IMR-90 (cell line): ENCODE data around the gene WNT7A. TPM values are rescaled to one million over a fixed set of nuclear protein-coding genes. Genes with fewer than 3 reads are reported as not detected.

Source experiments
- ATAC-seq: fragments of 200-7000 bp; cut with Tn5 transposase; 2 replicates; pipeline ENCODE4 v1.9.1; 2020; ENCODE audit warnings: low read depth, mild to moderate bottlenecking, moderate library complexity
- BruUV-seq: library from RNA; stranded (reverse); fragments of 400-500 nt; replicated peaks from 2 replicates; lab custom pipeline; 2021; lab: Mats Ljungman, UMichigan
- CTCF ChIA-PET: fragments of 300-600 bp; formaldehyde crosslinking; extraction: SDS; loops from one replicate; lab custom pipeline; 2021; ENCODE audit warnings: antibody characterized with exemption; lab: Yijun Ruan, JAX
- POLR2A ChIA-PET: fragments of 300-600 bp; sonication (Branson Sonifier 250); formaldehyde crosslinking; loops from one replicate; lab custom pipeline; 2022; ENCODE audit warnings: antibody characterized with exemption; ENCODE audit not compliant: unreplicated experiment; lab: Charles Lee
- DNase-seq: peaks from one replicate; pipeline ENCODE4 v3.0.0; 2013
- H2AFZ ChIP-seq: replicated peaks from 2 replicates; pipeline ENCODE3; 2013; ENCODE audit warnings: low read length, mild to moderate bottlenecking; ENCODE audit not compliant: poor library complexity
- H2AK5ac ChIP-seq: 2 replicates; pipeline ENCODE4 v1.6.1; 2013; ENCODE audit warnings: low read depth, low read length, inconsistent platforms
- H2AK9ac ChIP-seq: replicated peaks from 2 replicates; pipeline ENCODE3; 2013; ENCODE audit warnings: mild to moderate bottlenecking, low read depth, low read length, moderate library complexity; ENCODE audit not compliant: poor library complexity
- H2BK120ac ChIP-seq: 2 replicates; pipeline ENCODE4 v1.6.1; 2013; ENCODE audit warnings: low read depth, low read length, inconsistent platforms
- H2BK15ac ChIP-seq: 3 replicates; pipeline ENCODE4 v1.6.1; 2013; ENCODE audit warnings: low read depth, low read length, inconsistent platforms
- H2BK20ac ChIP-seq: 2 replicates; pipeline ENCODE4 v1.6.1; 2013; ENCODE audit warnings: low read depth, mild to moderate bottlenecking, inconsistent platforms, low read length, moderate library complexity
- H2BK5ac ChIP-seq: 2 replicates; pipeline ENCODE4 v1.6.1; 2013; ENCODE audit warnings: mild to moderate bottlenecking, low read depth, low read length, inconsistent platforms; ENCODE audit not compliant: poor library complexity, severe bottlenecking
- H3K14ac ChIP-seq: replicated peaks from 2 replicates; pipeline ENCODE4 v1.6.1; 2013; ENCODE audit warnings: low read depth, low read length, inconsistent platforms
- H3K18ac ChIP-seq: 2 replicates; pipeline ENCODE4 v1.6.1; 2013; ENCODE audit warnings: low read depth, low read length, control low read depth
- H3K23ac ChIP-seq: 2 replicates; pipeline ENCODE4 v1.6.1; 2013; ENCODE audit warnings: low read depth, low read length, inconsistent platforms
- H3K27ac ChIP-seq: 2 replicates; pipeline ENCODE4 v1.5.1; 2013; ENCODE audit warnings: mild to moderate bottlenecking, control low read depth, low read length; ENCODE audit not compliant: insufficient read depth
- H3K27me3 ChIP-seq: 2 replicates; pipeline ENCODE4 v1.6.1; 2013; ENCODE audit warnings: low read length; ENCODE audit not compliant: control insufficient read depth, insufficient read depth
- H3K36me3 ChIP-seq: 2 replicates; pipeline ENCODE4 v1.6.1; 2013; ENCODE audit warnings: low read length, mixed read lengths; ENCODE audit not compliant: control insufficient read depth, insufficient read depth
- H3K4ac ChIP-seq: 2 replicates; pipeline ENCODE4 v1.6.1; 2013; ENCODE audit warnings: low read depth, low read length, inconsistent platforms
- H3K4me1 ChIP-seq: 2 replicates; pipeline ENCODE4 v1.6.1; 2013; ENCODE audit warnings: low read length, mixed read lengths; ENCODE audit not compliant: control insufficient read depth, insufficient read depth
- H3K4me2 ChIP-seq: 2 replicates; pipeline ENCODE4 v1.6.1; 2013; ENCODE audit warnings: low read depth, mild to moderate bottlenecking, control low read depth, low read length, moderate library complexity
- H3K4me3 ChIP-seq: 2 replicates; pipeline ENCODE4 v1.5.1; 2013; ENCODE audit warnings: low read depth, mild to moderate bottlenecking, control low read depth, low read length, moderate library complexity; ENCODE audit not compliant: insufficient read depth
- H3K56ac ChIP-seq: 2 replicates; pipeline ENCODE4 v1.6.1; 2013; ENCODE audit warnings: low read length, inconsistent platforms; ENCODE audit not compliant: insufficient read depth; ENCODE audit errors: extremely low read depth
- H3K79me1 ChIP-seq, 2 experiments: 2 replicates each; pipeline ENCODE4 v1.6.1; 2013; ENCODE audit warnings: low read length in 2 of 2, inconsistent platforms in 1 of 2, low read depth in 1 of 2
- H3K9ac ChIP-seq: 2 replicates; pipeline ENCODE4 v1.6.1; 2013; ENCODE audit warnings: low read depth, low read length, control low read depth
- H3K9me1 ChIP-seq: 2 replicates; pipeline ENCODE4 v1.6.1; 2013; ENCODE audit warnings: low read length, inconsistent platforms; ENCODE audit not compliant: insufficient read depth
- H3K9me3 ChIP-seq: 2 replicates; pipeline ENCODE4 v1.6.1; 2013; ENCODE audit warnings: low read length; ENCODE audit not compliant: control insufficient read depth, insufficient read depth
- H4K20me1 ChIP-seq: 2 replicates; pipeline ENCODE4 v1.6.1; 2013; ENCODE audit warnings: low read length, inconsistent platforms; ENCODE audit not compliant: insufficient read depth
- H4K5ac ChIP-seq: 2 replicates; pipeline ENCODE4 v1.6.1; 2013; ENCODE audit warnings: mild to moderate bottlenecking, low read depth, low read length, control low read depth
- H4K8ac ChIP-seq, 2 experiments: 2 replicates each; pipeline ENCODE4 v1.6.1; 2013; ENCODE audit warnings: low read depth in 2 of 2, low read length in 2 of 2, control low read depth in 1 of 2, inconsistent platforms in 1 of 2
- H4K91ac ChIP-seq: 2 replicates; pipeline ENCODE4 v1.6.1; 2013; ENCODE audit warnings: low read depth, low read length, inconsistent platforms; ENCODE audit not compliant: insufficient read depth
- BHLHE40 ChIP-seq: fragments of 150-350 bp; IDR thresholded peaks from 2 replicates; pipeline ENCODE4 v1.6.1; 2016; ENCODE audit warnings: mild to moderate bottlenecking, low read depth, low read length
- CHD1 ChIP-seq: IDR thresholded peaks from 2 replicates; pipeline ENCODE4 v1.6.1; 2012; ENCODE audit warnings: low read depth, low read length, improper control_type of control experiment
- CTCF ChIP-seq: conservative IDR thresholded peaks from 2 replicates; pipeline ENCODE4 v1.5.1; 2012; ENCODE audit warnings: mild to moderate bottlenecking, low read depth, low read length, improper control_type of control experiment
- ELK1 ChIP-seq: fragments of 150-350 bp; IDR thresholded peaks from 2 replicates; pipeline ENCODE4 v1.6.1; 2016; ENCODE audit warnings: low read depth, mild to moderate bottlenecking, low read length, moderate library complexity, borderline replicate concordance
- FOS ChIP-seq: fragments of 150-350 bp; IDR thresholded peaks from 2 replicates; pipeline ENCODE4 v1.6.1; 2016; ENCODE audit warnings: low read depth, low read length
- MAFK ChIP-seq: IDR thresholded peaks from 2 replicates; pipeline ENCODE4 v1.6.1; 2012; ENCODE audit warnings: low read depth, low read length, improper control_type of control experiment
- MAZ ChIP-seq: IDR thresholded peaks from 2 replicates; pipeline ENCODE4 v1.6.1; 2012; ENCODE audit warnings: low read depth, mild to moderate bottlenecking, low read length, improper control_type of control experiment, moderate library complexity, borderline replicate concordance
- MXI1 ChIP-seq: IDR thresholded peaks from 2 replicates; pipeline ENCODE4 v1.6.1; 2012; ENCODE audit warnings: low read depth, mild to moderate bottlenecking, low read length, moderate library complexity, borderline replicate concordance
- NFE2L2 ChIP-seq: fragments of 150-350 bp; IDR thresholded peaks from 2 replicates; pipeline ENCODE4 v1.6.1; 2016; ENCODE audit warnings: low read depth, mild to moderate bottlenecking, low read length
- POLR2A ChIP-seq: IDR thresholded peaks from 2 replicates; pipeline ENCODE4 v1.6.1; 2012; ENCODE audit warnings: mild to moderate bottlenecking, low read depth, low read length
- RAD21 ChIP-seq: IDR thresholded peaks from 2 replicates; pipeline ENCODE4 v1.6.1; 2012; ENCODE audit warnings: low read length, improper control_type of control experiment
- RCOR1 ChIP-seq: IDR thresholded peaks from 2 replicates; pipeline ENCODE4 v1.6.1; 2012; ENCODE audit warnings: mild to moderate bottlenecking, low read length, improper control_type of control experiment; ENCODE audit not compliant: insufficient replicate concordance
- RFX5 ChIP-seq: IDR thresholded peaks from 2 replicates; pipeline ENCODE4 v1.8.0; 2012; ENCODE audit warnings: low read depth, mild to moderate bottlenecking, low read length, moderate library complexity
- USF2 ChIP-seq: fragments of 150-350 bp; IDR thresholded peaks from 2 replicates; pipeline ENCODE4 v1.6.1; 2017; ENCODE audit warnings: mild to moderate bottlenecking, antibody characterized with exemption, low read length, low read depth
- WGBS, 2 experiments: methylation state at CpG; one replicate each; pipeline versions ENCODE4 v1.1.5 to v1.1.7; 2013; ENCODE audit warnings: missing lambda C conversion rate in 2 of 2; ENCODE audit not compliant: insufficient read length in 1 of 2; ENCODE audit errors: extremely low coverage in 2 of 2; 5-methylcytosine and 5-hydroxymethylcytosine counted together
- dilution Hi-C: fragments of 300-500 bp; cut with HindIII; formaldehyde crosslinking; loops from one replicate; pipeline ENCODE4 v1.14.3; 2018; ENCODE audit warnings: low sequenced_read_pairs; ENCODE audit not compliant: unreplicated experiment
- in situ Hi-C: fragments of 300-500 bp; cut with MboI; formaldehyde crosslinking; loops from 3 replicates; pipeline ENCODE4 v1.14.3; 2019; ENCODE audit warnings: low sequenced_read_pairs, inconsistent platforms, mixed read lengths
- intact Hi-C: fragments of 100-400 bp; cut with micrococcal nuclease; formaldehyde crosslinking; loops from 2 replicates; pipeline ENCODE4 v1.10.0; 2022
- polyA plus RNA-seq, 3 experiments: library from polyadenylated mRNA; depleted of rRNA; stranded (reverse); fragments of >200 nt; gene quantifications; 2 replicates each; pipeline ENCODE4 v1.2.3, GENCODE V29; 2012; ENCODE audit warnings: low replicate concordance in 1 of 3
- total RNA-seq: library from RNA; depleted of rRNA; stranded (reverse); fragments of >200 nt; gene quantifications from 2 replicates; pipeline ENCODE4 v1.2.3, GENCODE V29; 2012

The WNT7A gene
- total and polyA plus RNA-seq, 2 of the 4 experiments (the other 2 are of a cell fraction): not detected

- Histone ChIP-seq H3K36me3 (no peaks in the 10 kb centered on the region), H3K4me2 (no peak overlapping the region), H2AFZ (no peak overlapping the region), H2BK5ac (no peak overlapping the region), H3K4me3 (no peak overlapping the region), H3K56ac (no peak overlapping the region), H3K79me1 (no peaks in the 10 kb centered on the region), H2BK120ac (no peak overlapping the region), H4K91ac (no peak overlapping the region), H3K9me1 (no peaks in the 10 kb centered on the region), H3K14ac (no peak overlapping the region), H2AK9ac (no peak overlapping the region), H3K4me1 (no peaks in the 10 kb centered on the region), H4K8ac (no peak overlapping the region), H4K20me1 (no peaks in the 10 kb centered on the region), H3K9me3 (no peaks in the 10 kb centered on the region), H3K27ac (no peak overlapping the region), H2AK5ac (no peak overlapping the region), H2BK15ac (no peak overlapping the region), H3K9ac (no peak overlapping the region), H4K5ac (no peak overlapping the region), H3K23ac (no peak overlapping the region), H3K18ac (no peak overlapping the region), H3K27me3 (no peaks in the 10 kb centered on the region), H2BK20ac (no peak overlapping the region), H3K4ac (no peak overlapping the region)
- dilution Hi-C loops: no loop called here
- ATAC-seq (no peak), DNase-seq (no peak)
- in situ Hi-C loops: no loop called here
- POLR2A ChIA-PET: no interaction called here
- no CpG with 5 or more reads among the region's 10 CpGs for WGBS, 2 experiments
- TF ChIP-seq USF2: no peak
- TF ChIP-seq RCOR1: no peak
- TF ChIP-seq MXI1: no peak
- no peak for TF ChIP-seq FOS
- TF ChIP-seq MAZ: no peak
- TF ChIP-seq ELK1: no peak
- no peak for TF ChIP-seq RAD21
- TF ChIP-seq CHD1: no peak
- TF ChIP-seq CTCF: no peak
- TF ChIP-seq POLR2A: no peak
- TF ChIP-seq MAFK: no peak
- no peak for TF ChIP-seq NFE2L2
- TF ChIP-seq BHLHE40: no peak
- no peak for TF ChIP-seq RFX5
- CTCF ChIA-PET: no interaction called here
- intact Hi-C loops: no loop called here
- no TSS peak for BruUV-seq
Measured at GRCh38 chr3:13837751-13838150, 42.1 kb downstream of the WNT7A start.
